HG03469 (cell line): ENCODE results near the gene AJAP1.
"Not testable (repeated sequence)": the region's sequence is repeated elsewhere in the genome, so short reads cannot be mapped to it uniquely, and the experiment has no call there.

Experiments
- ATAC-seq: cut with Tn5 transposase; IDR thresholded peaks from one replicate; pipeline ENCODE4 v1.9.1; 2021; ENCODE audit warnings: mild to moderate bottlenecking, moderate library complexity, moderate number of reproducible peaks; ENCODE audit not compliant: unreplicated experiment

AJAP1 gene

DNA sequence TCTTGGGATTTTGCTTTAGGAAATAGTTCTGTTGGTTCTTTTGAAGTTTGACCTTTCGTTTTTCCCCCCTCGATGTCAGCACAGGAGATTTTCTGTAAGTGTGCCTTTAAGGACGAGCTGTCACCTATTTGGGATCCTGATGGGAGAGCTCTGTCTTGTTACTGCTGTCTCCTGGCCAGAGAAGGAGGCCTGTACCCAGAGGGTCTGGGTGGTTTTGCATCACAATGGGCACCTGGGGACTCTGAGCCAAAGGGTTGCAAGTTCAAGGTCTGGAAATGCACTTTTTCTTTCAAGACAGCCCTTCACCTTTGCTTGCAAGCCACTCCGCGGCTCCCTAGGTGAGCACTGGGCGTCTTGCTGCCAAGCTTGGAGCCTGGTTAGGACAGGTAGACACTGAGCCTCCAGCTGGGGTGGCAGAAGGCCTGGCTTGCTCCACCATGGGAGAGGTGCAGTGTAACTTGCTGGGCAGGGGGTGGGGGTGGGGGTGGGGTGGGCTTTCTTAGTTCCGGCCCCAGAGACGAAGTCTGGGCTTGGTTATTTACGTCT, 2.9 kb downstream of the AJAP1 start:
- no peak for ATAC-seq

DNA sequence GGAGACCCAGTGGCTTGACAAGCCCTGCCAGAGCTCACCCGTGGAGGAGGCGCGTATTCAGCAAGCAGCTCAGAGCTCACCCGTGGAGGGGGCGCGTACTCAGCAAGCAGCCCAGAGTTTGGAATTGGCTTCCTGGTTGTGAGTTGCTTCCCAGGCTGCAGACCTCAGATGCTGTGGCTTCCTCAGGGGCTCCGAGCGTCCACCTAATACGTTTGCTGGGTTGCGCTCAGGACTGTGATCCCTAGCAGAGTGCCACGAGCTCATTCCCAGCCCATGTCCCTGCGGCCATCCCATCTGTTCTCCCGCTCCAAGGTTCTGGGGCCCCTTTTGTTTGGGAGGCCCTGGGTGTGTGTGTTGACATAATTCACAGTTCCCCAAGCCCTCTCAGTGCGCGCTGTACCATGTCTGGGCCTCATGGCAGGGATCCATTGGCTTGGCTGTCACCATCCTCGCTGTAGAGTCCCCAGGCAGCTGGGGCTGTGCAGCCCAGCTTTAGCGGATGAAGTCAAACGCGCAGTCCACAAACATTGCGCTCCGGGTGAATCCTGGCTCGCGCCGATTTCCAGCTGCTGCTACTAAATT, 3.6 kb downstream of the AJAP1 start:
- ATAC-seq, result no peak

DNA sequence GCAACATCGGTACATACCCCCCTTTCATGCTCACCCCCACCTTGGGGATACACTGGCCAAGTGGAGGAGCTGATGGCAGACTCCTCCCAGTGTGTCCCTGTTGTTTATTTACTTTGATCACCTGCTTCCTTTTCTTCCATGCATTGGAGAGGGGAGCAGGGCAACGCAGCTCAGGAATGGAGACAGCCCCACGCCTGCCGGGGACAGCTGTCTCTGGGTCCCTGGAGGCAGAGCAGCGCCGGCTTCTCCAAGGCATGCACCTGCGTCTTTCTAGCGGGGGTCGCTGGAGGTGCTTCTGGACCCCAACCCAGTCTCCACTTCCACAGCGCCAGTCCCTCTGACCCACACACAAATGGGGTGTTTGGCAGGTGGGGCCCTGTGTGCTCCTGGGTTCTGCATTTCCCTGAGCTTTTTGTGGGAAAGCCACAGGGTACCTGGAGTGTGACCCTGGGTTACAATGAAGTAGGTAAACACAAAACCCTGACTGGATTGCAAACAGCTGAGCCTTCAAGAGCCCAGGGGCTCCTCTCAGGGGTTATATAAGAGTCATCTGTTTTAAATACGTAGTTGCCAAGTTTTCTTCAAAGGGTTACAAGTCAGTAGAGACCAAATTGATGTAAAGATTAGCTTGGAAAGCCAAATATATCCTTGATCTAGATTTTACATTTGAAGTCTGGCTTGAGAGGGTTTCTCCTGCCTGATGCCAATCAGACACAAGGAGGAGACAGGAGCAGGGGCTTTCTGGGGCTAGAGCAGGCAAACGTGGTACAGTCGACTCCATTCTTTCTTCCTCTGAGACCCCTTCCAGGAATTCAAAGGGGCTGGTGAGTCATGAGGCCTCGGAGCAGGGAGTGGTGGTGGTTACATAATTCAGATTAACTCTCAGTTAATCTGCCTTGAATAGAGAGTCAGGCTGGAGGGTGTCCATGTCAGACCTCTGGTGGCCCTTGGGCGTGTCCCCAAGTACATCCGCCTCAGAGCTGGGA, 4.5 kb downstream of the AJAP1 start:
- ATAC-seq, result no peak

DNA sequence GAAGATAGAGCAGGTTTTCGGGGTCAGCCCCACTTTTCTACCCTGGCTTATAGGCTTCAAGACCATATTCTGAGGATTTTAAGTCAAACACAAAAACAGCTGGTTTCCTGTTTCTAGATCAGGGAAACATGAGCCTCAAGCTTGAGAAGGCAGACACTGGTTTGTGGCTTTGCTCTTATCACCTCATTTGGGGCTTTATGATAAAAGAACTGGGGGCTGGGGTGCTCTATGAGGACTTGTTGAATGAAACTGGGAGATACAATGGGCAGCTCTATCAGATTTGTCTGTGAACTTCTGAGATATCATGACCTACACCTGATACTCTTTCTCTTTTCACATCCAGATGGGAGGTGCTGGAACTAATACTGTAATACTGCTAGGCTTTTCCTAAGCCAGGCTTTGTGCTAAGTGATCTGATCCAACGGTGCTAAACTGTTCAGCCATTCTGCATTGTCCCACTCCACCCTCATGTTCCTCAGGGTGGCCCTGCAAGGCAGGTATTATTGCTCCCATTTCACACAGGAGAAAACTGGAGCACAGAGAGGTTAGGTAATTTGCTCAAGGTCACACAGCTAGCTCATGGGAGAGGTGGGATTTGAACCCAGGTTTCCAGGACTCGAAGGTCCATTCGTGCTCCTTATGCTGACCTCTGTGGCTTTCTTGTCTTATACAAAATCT, 6.6 kb downstream of the AJAP1 start:
- no peak for ATAC-seq

DNA sequence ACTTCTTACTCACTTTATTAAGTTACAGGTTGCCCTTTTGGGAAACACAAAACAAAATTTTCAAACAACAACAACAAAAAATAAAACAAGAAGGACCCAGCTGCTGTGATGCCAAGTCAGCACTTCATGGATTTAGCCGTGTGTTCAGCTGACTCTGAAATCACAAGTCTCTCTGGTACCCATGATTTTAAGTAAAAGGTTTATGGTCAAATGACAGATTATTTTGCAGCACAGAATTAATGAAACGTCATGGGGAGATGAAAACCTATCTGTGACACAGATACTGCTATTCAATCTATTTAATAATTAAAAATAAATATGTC, 7.1 kb downstream of the AJAP1 start:
- ATAC-seq, result no peak

DNA sequence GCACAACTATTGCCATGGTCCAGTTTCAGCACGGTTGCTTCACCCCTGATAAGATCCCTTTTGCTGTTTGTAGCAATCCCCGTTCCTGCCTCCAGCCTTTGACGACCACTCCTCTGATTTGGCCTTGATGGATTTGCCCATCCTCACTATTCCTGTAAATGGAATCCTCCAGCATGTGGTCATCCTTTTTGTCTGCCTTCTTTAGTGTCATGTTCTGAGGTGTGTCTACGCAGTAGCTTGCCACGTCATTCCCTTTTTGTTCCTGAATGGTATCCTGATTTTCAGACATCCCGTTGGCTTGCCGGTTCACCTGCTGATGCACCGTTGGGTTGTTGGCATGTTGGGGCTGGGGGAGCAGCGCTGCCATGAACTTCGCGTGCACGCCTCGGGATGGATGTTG, 7.8 kb downstream of the AJAP1 start:
- no peak for ATAC-seq

DNA sequence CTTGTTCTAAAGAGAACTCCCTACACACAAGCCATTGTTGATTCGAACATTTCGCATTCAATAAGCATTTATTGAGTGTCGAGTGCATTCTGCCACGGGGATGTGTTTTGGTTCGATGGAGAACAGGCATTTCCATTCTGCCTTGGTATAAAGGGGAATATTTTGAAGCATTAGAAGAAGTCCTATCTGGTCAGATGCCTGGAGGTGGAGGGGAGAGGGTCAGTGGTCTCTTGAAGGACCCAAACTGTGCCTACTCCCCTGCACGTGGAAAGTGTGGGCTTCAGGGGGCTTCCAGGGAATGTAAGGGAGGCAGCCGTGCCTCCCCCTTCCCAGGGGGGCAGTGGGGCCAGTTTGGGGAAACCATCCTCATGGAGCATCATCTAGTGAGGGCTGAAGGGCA, 8.3 kb downstream of the AJAP1 start:
- ATAC-seq, result no peak

DNA sequence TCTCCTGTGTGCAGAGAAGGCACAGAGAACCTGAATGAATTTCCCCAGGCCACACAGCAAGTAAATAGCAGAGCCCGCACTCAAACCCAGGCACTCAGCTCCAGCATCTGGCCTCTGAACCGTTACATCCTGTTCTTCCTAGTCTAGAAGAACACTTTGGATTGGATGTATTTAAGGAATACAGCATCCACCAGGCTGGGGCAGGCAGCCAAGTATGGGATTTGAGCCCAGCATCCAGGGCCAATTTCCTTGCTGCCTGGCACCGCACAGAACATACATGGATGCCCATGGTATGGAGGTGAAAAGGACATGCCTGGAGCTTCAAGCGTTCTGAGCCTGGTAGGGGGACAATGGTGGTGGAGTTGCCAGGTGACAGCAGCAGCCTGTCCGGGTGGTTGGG, 9.7 kb downstream of the AJAP1 start:
- no peak for ATAC-seq

DNA sequence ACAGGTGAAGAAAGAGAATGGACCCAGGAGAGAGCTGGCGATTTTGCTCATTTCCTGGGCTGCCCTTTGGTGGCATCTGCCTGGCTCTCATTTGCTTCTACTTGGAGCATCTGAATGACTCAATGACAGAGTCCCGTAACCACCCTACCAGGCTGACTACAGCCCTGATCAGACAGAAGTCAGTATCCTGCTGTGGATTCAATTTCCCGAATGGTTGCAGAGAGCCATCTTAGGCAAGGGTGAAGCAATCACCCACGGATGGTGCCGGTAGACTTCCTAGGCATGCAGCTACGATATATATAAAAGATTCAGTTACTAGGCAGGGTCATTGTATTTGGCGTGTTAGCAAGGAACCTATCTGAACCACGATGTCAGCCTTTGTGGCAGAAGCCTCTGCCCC, 10.2 kb downstream of the AJAP1 start:
- no peak for ATAC-seq

DNA sequence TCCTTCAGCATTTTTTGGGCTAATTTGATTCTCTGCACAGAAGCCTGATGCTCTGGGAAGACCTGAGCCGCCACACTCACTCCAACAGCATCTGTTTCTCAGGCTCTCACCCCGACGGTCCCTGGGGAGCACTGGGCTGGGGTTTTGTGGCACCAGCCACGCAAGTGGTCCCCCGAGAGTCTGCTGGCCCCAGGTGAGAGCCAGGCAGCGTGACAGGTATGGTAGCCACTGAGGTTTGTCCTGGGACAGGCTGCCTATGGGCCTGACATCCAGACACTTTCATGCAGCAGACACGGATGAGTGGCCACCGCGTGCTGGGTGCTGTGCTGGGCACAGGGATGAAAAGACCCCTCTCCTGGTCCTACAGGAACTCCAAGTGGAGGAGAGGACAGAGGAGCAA, 11.0 kb downstream of the AJAP1 start:
- ATAC-seq, result no peak

DNA sequence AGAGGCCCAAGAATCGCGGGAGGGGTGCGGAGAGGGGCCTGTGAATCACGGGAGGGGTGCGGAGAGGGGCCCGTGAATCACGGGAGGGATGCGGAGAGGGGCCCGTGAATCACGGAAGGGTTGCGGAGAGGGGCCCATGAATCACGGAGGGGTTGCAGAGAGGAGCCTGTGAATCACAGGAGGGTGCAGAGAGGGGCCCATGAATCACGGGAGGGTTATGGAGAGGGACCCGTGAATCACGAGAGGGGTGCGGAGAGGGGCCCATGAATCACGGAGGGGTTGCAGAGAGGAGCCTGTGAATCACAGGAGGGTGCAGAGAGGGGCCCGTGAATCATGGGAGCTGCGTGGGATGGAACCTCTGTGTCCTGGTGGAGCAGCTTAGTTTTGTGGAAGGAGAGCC, 12.3 kb downstream of the AJAP1 start:
- ATAC-seq, result not testable (repeated sequence)

DNA sequence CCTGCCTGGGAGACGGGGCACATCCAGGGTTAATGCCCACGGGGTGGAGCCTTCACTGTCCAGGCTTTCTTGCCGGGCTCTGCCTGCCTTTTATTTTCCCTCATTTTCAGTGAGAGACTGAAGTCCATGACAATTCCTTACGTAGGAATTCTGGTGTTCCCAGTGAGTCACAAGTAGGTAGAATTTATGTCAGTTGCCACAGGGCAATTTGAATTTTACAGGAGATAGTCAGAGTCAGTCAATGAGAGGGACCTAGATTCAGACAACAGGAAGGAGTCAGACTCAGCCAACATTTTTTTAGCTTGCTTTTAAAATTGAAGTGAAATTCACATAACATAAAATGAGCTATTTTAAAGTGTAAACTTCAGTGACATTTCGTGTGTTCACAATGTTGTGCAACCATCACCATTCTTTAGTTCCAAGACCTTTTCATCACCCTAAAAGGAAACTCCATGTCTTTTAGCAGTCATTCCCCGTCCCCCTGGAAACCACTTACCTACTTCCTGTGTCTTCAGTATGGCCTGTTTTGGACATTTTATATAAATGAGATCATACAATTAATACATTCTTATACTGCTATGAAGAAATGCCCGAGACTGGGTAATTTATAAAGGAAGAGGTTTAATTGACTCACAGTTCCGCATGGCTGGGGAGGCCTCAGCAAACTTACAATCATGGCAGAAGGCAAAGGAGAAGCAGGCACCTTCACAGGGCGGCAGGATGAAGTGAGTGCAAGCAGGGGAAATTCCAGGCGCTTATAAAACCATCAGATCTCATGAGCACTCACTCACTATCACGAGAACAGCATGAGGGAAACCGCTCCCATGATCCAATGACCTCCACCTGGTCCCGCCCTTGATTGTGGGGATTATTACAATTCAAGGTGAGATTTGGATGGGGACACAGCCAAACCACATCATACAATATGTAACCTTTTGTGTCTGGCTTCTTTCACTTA, 14.6 kb downstream of the AJAP1 start:
- no peak for ATAC-seq

DNA sequence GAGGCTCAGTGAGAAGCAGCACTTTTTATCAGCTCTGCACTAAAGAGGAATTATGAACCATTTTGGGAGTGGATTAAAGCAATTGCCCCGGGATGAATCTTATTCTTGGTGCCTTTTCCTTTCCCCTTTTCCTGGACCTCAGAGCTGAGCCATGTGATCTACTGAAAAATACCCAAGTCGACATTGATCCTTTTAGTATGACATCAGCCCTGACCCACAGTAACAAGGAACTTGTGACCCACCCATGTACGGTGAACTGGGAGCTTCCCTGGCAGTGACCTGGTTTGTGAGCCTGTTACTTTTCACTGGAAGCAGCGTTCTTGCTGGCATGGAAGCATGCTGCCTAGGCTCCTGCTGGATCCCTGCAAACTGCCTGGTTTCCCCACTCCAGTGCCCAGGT, 15.9 kb downstream of the AJAP1 start:
- no peak for ATAC-seq

DNA sequence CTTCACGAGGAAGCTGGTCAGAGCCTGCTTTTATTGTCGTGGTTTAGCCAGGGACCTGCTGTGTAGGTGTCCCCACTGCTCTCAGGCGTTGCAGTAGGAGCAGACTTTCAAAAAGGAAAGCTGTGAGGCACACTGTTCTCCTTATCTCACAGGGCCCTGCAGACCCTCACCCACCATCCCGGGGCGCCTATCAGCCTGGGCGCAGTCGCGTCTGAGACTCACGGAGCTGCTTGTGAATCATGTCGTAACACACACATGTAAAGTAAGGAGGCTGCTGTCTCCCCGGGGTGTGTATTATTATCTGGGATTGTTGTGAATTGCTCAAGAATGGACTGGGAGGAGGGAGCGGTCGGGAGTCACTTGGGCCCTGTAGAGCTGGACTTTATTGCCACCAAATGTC, 17.4 kb downstream of the AJAP1 start:
- ATAC-seq, result no peak

DNA sequence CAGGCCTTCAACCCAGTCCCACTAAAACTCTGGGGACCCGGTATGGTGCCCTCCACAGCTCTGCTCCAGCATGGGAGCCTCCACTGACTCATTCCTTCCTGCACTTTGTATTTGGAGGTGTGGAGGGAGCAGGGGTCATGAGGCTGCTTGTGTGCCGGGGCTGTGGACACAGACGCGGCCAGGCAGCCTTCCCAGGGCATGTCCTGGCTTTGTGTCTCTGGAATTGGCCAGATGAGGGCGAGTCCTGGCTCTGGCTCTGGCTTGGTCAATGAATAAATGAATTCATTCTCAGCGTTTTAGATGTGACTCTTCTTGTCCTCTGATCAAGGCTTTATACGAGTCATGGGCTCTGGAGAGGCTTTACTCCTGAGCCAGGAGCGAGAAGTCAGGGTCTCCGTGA, 19.1 kb downstream of the AJAP1 start:
- ATAC-seq, result no peak

DNA sequence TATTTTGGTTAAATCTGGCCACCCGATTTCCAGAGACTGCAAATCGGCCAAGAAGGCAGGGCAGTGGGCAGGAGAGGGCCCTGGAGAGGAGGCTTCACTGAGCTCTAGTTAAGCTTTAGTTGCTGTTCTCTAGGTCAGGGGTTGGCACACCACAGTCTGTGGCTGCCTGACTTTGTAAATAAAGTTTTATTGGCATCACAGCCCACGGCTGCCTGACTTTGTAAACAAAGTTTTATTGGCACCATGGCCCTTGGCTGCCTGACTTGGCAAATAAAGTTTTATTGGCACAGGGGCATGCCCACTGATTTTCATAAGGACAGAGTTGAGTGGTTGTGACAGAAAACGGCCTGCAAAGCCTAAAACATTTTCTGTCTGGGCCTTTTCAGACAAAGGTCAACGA, 19.7 kb downstream of the AJAP1 start:
- ATAC-seq, result no peak

DNA sequence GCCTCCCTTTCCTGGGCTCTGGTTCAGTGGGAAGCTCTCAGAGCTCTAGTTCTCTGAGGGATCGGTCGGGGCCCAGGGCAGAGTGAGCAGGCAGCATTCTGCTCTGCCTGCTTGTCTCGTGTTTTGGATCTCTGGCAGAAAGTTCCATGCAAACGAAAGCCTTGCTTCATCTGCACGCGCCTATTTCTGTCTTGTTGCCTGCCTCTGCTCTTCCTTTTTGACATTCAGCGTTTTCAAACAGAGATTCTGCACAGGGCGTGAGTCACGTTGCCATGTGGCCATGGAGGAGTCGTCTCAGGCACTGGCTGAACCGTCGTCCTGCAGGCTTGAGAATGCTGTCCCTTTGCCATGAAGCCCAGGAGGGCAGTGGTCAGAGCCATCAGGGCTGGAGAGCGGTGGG, 20.3 kb downstream of the AJAP1 start:
- ATAC-seq, result no peak

DNA sequence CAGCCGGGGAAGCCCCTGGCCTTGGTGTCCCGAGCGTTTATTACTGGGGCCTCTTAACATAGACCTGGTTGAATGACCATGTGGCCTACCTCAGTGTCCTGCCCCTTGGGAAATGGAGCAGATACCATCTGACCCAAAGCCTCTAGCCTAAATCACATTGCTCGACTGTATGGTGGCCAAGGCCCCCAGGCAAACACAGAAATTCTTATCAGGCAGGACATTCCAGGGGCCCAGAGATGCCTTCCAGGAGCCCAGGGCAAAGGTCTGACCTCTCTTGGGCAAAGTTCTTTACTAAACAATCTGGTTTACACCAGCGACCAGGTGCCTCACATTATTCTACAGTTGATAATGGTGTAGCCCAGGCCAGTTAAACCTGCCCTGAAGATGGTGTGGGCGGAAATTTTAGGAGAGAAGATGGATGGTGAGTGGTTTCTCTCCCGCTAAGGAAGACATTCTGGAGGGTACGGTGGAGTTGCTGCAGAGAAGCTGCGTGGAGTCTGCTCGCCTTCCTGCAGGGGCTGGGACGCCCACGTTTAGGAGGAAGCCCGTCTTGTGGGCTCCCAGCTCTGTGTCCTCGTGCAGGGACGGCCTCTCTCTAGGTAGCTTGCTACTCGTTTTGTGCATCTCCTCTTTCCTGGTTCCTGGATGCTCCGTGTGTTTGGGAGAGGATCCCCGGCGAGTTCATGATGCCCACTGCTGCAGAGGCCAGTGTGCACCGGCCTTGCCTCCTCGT, 21.2 kb downstream of the AJAP1 start:
- no peak for ATAC-seq

DNA sequence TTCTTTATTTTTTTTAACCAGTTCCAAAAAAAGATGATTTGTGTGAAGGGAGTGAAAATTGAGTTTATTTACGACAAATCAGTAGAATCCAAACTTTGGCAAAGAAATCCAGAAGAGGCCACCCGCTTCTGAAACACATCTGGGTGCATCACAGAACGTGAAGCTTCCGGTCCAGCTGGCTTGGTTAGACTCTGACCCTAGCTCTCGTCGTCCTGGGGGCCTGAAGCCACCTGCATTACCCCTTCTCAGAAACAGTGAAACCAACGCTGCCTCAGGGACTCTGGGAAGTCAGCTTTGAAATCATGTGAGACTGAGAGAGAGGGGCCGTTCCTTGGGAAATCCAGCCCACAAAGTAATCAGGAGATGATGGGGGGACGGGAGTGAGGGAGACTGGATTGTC, 21.8 kb downstream of the AJAP1 start:
- ATAC-seq, result no peak

DNA sequence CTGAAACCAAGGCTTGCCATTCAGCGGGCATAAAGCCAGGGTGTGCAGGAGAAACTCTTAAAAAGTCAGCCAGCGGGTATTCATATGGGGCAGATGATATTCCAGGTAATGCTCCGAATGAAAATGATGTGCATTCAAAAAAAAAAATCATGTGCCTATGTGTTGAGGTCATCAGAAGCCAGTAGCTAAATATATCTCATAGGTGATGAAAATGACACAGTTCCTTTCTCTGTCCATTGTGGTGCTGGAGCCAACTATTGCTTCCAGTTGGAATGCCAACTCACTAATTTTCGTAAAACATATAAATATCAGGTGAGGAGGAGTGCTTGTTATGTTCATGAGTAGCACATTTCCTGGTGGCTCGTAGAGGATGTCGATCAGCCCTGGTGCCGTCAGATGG, 23.2 kb downstream of the AJAP1 start:
- no peak for ATAC-seq
